M059J (cell line): ENCODE results near the gene LCP1. TPM values are rescaled to one million over a fixed set of nuclear protein-coding genes. Genes with fewer than 3 reads are reported as not detected.

Experiments
- DNase-seq: peaks from one replicate; pipeline ENCODE4 v3.0.0-alpha.2; 2012; ENCODE audit warnings: low read depth
- total RNA-seq: library from RNA; depleted of rRNA; stranded (reverse); fragments of >200 nt; shearing (Covaris generic); gene quantifications from 2 replicates; pipeline ENCODE4 v1.2.3, GENCODE V29; 2014

The LCP1 gene
- total RNA-seq, 1 experiment from 2014 or later: 29.6 TPM

- no peak for DNase-seq
Measured at GRCh38 chr13:46127358-46128023, 54.5 kb downstream of the LCP1 start.

- peak; percentile 72 for DNase-seq
Measured at GRCh38 chr13:46126552-46127357, 55.2 kb downstream of the LCP1 start.

- DNase-seq: no peak
Measured at GRCh38 chr13:46126056-46126455, 55.9 kb downstream of the LCP1 start.

- DNase-seq: no peak
Measured at GRCh38 chr13:46124967-46125933, 56.7 kb downstream of the LCP1 start.

- DNase-seq: no peak
Measured at GRCh38 chr13:46124531-46124966, 57.4 kb downstream of the LCP1 start.

- no peak for DNase-seq
Measured at GRCh38 chr13:46122304-46122703, 59.7 kb downstream of the LCP1 start.

GRCh38 chr13:46121597-46122163 lies 60.3 kb downstream of the LCP1 start:
- DNase-seq: no peak

- DNase-seq: no peak
Measured at GRCh38 chr13:46121033-46121432, 60.9 kb downstream of the LCP1 start.

- DNase-seq: peak; percentile 79
Measured at GRCh38 chr13:46119883-46120614, 61.9 kb downstream of the LCP1 start.

GRCh38 chr13:46116653-46117502 lies 65.1 kb downstream of the LCP1 start:
- DNase-seq: no peak

- DNase-seq: no peak
Measured at GRCh38 chr13:46114613-46115012, 67.4 kb downstream of the LCP1 start.

GRCh38 chr13:46113596-46113995 lies 68.4 kb downstream of the LCP1 start:
- peak; percentile 36 for DNase-seq

- DNase-seq: no peak
Measured at GRCh38 chr13:46111151-46111550, 70.8 kb downstream of the LCP1 start.

GRCh38 chr13:46109451-46109850 lies 72.5 kb downstream of the LCP1 start:
- DNase-seq: no peak

GRCh38 chr13:46106839-46107371 lies 75.1 kb downstream of the LCP1 start:
- no peak for DNase-seq

- DNase-seq: no peak
Measured at GRCh38 chr13:46104868-46105267, 77.1 kb downstream of the LCP1 start, which contains the start of gene CPB2. TSS of gene CPB2 (minus strand) at chr13:46105033. CDS start at chr13:46105009, 24 bp downstream.

GRCh38 chr13:46103037-46103436 lies 78.9 kb downstream of the LCP1 start:
- no peak for DNase-seq

- no peak for DNase-seq
Measured at GRCh38 chr13:46102255-46102605, 79.7 kb downstream of the LCP1 start.

GRCh38 chr13:46101484-46102254 lies 80.3 kb downstream of the LCP1 start:
- no peak for DNase-seq
